HG03558 (cell line): ENCODE data around the gene MYCBPAP.

Experiments used
- ATAC-seq: cut with Tn5 transposase; IDR thresholded peaks from one replicate; pipeline ENCODE4 v1.9.1; 2021; ENCODE audit warnings: moderate number of reproducible peaks; ENCODE audit not compliant: unreplicated experiment; ENCODE audit errors: extremely low read depth

The MYCBPAP gene

GRCh38 chr17:50513495-50513894 is 5.3 kb downstream of the MYCBPAP start:
- no peak for ATAC-seq

GRCh38 chr17:50514388-50514787 is 6.1 kb downstream of the MYCBPAP start:
- ATAC-seq: no peak

GRCh38 chr17:50514936-50515702 is 6.9 kb downstream of the MYCBPAP start:
- no peak for ATAC-seq

- ATAC-seq: no peak
These were observed 8.8 kb downstream of the MYCBPAP start for GRCh38 chr17:50517011-50517410.

GRCh38 chr17:50517504-50518383 is 9.5 kb downstream of the MYCBPAP start:
- no peak for ATAC-seq

GRCh38 chr17:50518384-50519023 is 10.3 kb downstream of the MYCBPAP start:
- ATAC-seq: no peak

- no peak for ATAC-seq
These were observed 11.0 kb downstream of the MYCBPAP start for GRCh38 chr17:50519141-50519834.

- no peak for ATAC-seq
These were observed 12.2 kb downstream of the MYCBPAP start for GRCh38 chr17:50520483-50520882.

- no peak for ATAC-seq
These were observed 13.3 kb downstream of the MYCBPAP start for GRCh38 chr17:50521514-50521913.

- no peak for ATAC-seq
These were observed 14.5 kb downstream of the MYCBPAP start for GRCh38 chr17:50522766-50523165.

GRCh38 chr17:50523208-50523607 is 15.0 kb downstream of the MYCBPAP start:
- no peak for ATAC-seq

GRCh38 chr17:50524838-50525237 is 16.6 kb downstream of the MYCBPAP start:
- ATAC-seq: no peak

GRCh38 chr17:50527155-50527762 is 19.0 kb downstream of the MYCBPAP start:
- no peak for ATAC-seq

GRCh38 chr17:50527949-50528474 is 19.8 kb downstream of the MYCBPAP start:
- ATAC-seq: no peak

GRCh38 chr17:50529849-50530248 is 21.6 kb downstream of the MYCBPAP start:
- ATAC-seq: no peak

- no peak for ATAC-seq
These were observed 23.3 kb downstream of the MYCBPAP start for GRCh38 chr17:50531428-50532025.

- no peak for ATAC-seq
These were observed 24.3 kb downstream of the MYCBPAP start, which contains the start of gene EPN3 for GRCh38 chr17:50532452-50533024. Gene EPN3, plus strand, starts transcription at chr17:50532735. Its CDS starts 3,822 bp downstream, at chr17:50536557.

- ATAC-seq: no peak
These were observed 24.9 kb downstream of the MYCBPAP start for GRCh38 chr17:50533185-50533584.

- no peak for ATAC-seq
These were observed 25.5 kb downstream of the MYCBPAP start for GRCh38 chr17:50533720-50534148.
